H1 (cell line): ENCODE data around the gene VIPR2. TPM values are rescaled to one million over a fixed set of nuclear protein-coding genes. Genes with fewer than 3 reads are reported as not detected.

ENCODE experiments used
- CTCF ChIA-PET: fragments of 300-600 bp; sonication (Branson Sonifier 250); formaldehyde crosslinking; loops from one replicate; lab custom pipeline; 2021; ENCODE audit not compliant: partially characterized antibody; lab: Charles Lee
- POLR2A ChIA-PET: fragments of 300-600 bp; sonication (Branson Sonifier 250); formaldehyde crosslinking; loops from one replicate; lab custom pipeline; 2021; ENCODE audit warnings: inconsistent platforms; ENCODE audit not compliant: partially characterized antibody; lab: Charles Lee
- DNase-seq, 2 experiments: peaks; one replicate each; pipeline versions ENCODE4 v3.0.0 to v3.0.0-alpha.2; 2010 to 2022; ENCODE audit warnings: low spot score in 2 of 2, low read depth in 1 of 2, mixed read lengths in 1 of 2
- FAIRE-seq: peaks from 2 replicates; lab custom pipeline; 2011; peaks lifted over from hg19 to GRCh38; lab: Jason Lieb, UNC
- H2AFZ ChIP-seq: 2 replicates; pipeline ENCODE4 v1.8.1; 2012; ENCODE audit warnings: low read length, inconsistent platforms
- H2AK5ac ChIP-seq: 2 replicates; pipeline ENCODE4 v1.6.1; 2013; ENCODE audit warnings: low read depth, low read length
- H2BK120ac ChIP-seq: replicated peaks from 2 replicates; pipeline ENCODE3; 2013; ENCODE audit warnings: low read depth, low read length, inconsistent platforms
- H2BK12ac ChIP-seq: 2 replicates; pipeline ENCODE4 v1.6.1; 2013; ENCODE audit warnings: low read depth, low read length
- H2BK15ac ChIP-seq: 2 replicates; pipeline ENCODE4 v1.6.1; 2013; ENCODE audit warnings: low read length
- H2BK20ac ChIP-seq: 2 replicates; pipeline ENCODE4 v1.6.1; 2013; ENCODE audit warnings: low read length
- H2BK5ac ChIP-seq: 2 replicates; pipeline ENCODE4 v1.6.1; 2013; ENCODE audit warnings: low read depth, low read length
- H3K14ac ChIP-seq: 2 replicates; pipeline ENCODE4 v1.6.1; 2013; ENCODE audit warnings: inconsistent platforms; ENCODE audit not compliant: insufficient read length
- H3K18ac ChIP-seq: 2 replicates; pipeline ENCODE4 v1.6.1; 2013; ENCODE audit warnings: low read length; ENCODE audit errors: extremely low read depth
- H3K23ac ChIP-seq: 2 replicates; pipeline ENCODE4 v1.6.1; 2013; ENCODE audit warnings: inconsistent platforms; ENCODE audit not compliant: insufficient read length
- H3K23me2 ChIP-seq: 2 replicates; pipeline ENCODE4 v1.6.1; 2013; ENCODE audit warnings: low read depth, low read length
- H3K27ac ChIP-seq: 2 replicates; pipeline ENCODE4 v1.6.1; 2011; ENCODE audit warnings: low read depth, low read length, inconsistent platforms
- H3K27me3 ChIP-seq, 4 experiments: replicated peaks in 1 of 4; 1 replicate in 1 of 4; 2 replicates in 3 of 4; pipeline versions ENCODE4 v1.6.1 to v1.8.1; 2011 to 2013; ENCODE audit warnings: low read length in 3 of 4, mild to moderate bottlenecking in 3 of 4, inconsistent platforms in 2 of 4, mixed read lengths in 2 of 4, moderate library complexity in 1 of 4; ENCODE audit not compliant: control insufficient read depth in 3 of 4, insufficient read depth in 3 of 4; ENCODE audit errors: extremely low read depth in 1 of 4
- H3K36me3 ChIP-seq, 4 experiments: 2 replicates each; pipeline versions ENCODE4 v1.6.1 to v1.8.1; 2011 to 2013; ENCODE audit warnings: mild to moderate bottlenecking in 4 of 4, low read length in 3 of 4, moderate library complexity in 2 of 4, control low read depth in 1 of 4, inconsistent platforms in 1 of 4; ENCODE audit not compliant: insufficient read depth in 4 of 4, control insufficient read depth in 2 of 4
- H3K4ac ChIP-seq: replicated peaks from 2 replicates; pipeline ENCODE3; 2013; ENCODE audit warnings: low read length, low read depth, mixed read lengths, inconsistent platforms; ENCODE audit not compliant: insufficient read length
- H3K4me1 ChIP-seq, 4 experiments: replicated peaks in 1 of 4; 1 replicate in 1 of 4; 2 replicates in 3 of 4; pipeline versions ENCODE4 v1.6.1 to v1.8.1; 2011 to 2013; ENCODE audit warnings: low read length in 3 of 4, inconsistent platforms in 2 of 4, mixed read lengths in 1 of 4; ENCODE audit not compliant: insufficient read depth in 4 of 4, control insufficient read depth in 3 of 4
- H3K4me2 ChIP-seq, 2 experiments: 2 replicates each; pipeline versions ENCODE4 v1.6.1 to v1.8.1; 2011 to 2013; ENCODE audit warnings: low read depth in 2 of 2, low read length in 2 of 2, control low read depth in 1 of 2, inconsistent platforms in 1 of 2, mild to moderate bottlenecking in 1 of 2; ENCODE audit not compliant: insufficient read depth in 1 of 2
- H3K4me3 ChIP-seq, 4 experiments: fragments of 200-600, 300-600 bp in 1 of 4; sonication (generic), shearing (Covaris generic), sonication (Bioruptor Twin) in 1 of 4; 2 replicates each; pipeline versions ENCODE4 v1.5.1 to v1.8.1; 2011 to 2016; ENCODE audit warnings: low read length in 4 of 4, low read depth in 3 of 4, control low read depth in 2 of 4, inconsistent platforms in 2 of 4, mild to moderate bottlenecking in 2 of 4, mixed read lengths in 1 of 4, moderate library complexity in 1 of 4; ENCODE audit not compliant: insufficient read depth in 2 of 4; ENCODE audit errors: extremely low read depth in 1 of 4
- H3K56ac ChIP-seq: replicated peaks from 2 replicates; pipeline ENCODE3; 2013; ENCODE audit warnings: low read depth, mild to moderate bottlenecking, mixed read lengths, low read length, inconsistent platforms; ENCODE audit not compliant: insufficient read length
- H3K79me1 ChIP-seq: 2 replicates; pipeline ENCODE4 v1.6.1; 2013; ENCODE audit warnings: low read depth, low read length, control low read depth
- H3K79me2 ChIP-seq, 2 experiments: 2 replicates each; pipeline versions ENCODE4 v1.6.1 to v1.8.1; 2012 to 2013; ENCODE audit warnings: low read length in 2 of 2, mild to moderate bottlenecking in 2 of 2, inconsistent platforms in 1 of 2; ENCODE audit not compliant: insufficient read depth in 2 of 2, control insufficient read depth in 1 of 2
- H3K9ac ChIP-seq, 4 experiments: replicated peaks in 1 of 4; 1 replicate in 1 of 4; 2 replicates in 3 of 4; pipeline versions ENCODE4 v1.6.1 to v1.8.1; 2011 to 2013; ENCODE audit warnings: low read depth in 3 of 4, low read length in 3 of 4, control low read depth in 2 of 4, mild to moderate bottlenecking in 2 of 4, moderate library complexity in 2 of 4, inconsistent platforms in 1 of 4; ENCODE audit errors: extremely low read depth in 1 of 4
- H3K9me3 ChIP-seq, 2 experiments: 2 replicates each; pipeline versions ENCODE4 v1.6.1 to v1.8.1; 2012 to 2013; ENCODE audit warnings: mild to moderate bottlenecking in 2 of 2, moderate library complexity in 2 of 2, control low read depth in 1 of 2, inconsistent platforms in 1 of 2, low read depth in 1 of 2, low read length in 1 of 2, mixed read lengths in 1 of 2; ENCODE audit not compliant: insufficient read depth in 2 of 2
- H4K20me1 ChIP-seq, 2 experiments: replicated peaks in 1 of 2; 2 replicates each; pipeline versions ENCODE3 to v1.8.1; 2011 to 2013; ENCODE audit warnings: inconsistent platforms in 2 of 2, low read length in 2 of 2, mild to moderate bottlenecking in 1 of 2; ENCODE audit not compliant: insufficient read depth in 2 of 2, control insufficient read depth in 1 of 2
- H4K5ac ChIP-seq: 2 replicates; pipeline ENCODE4 v1.6.1; 2013; ENCODE audit warnings: low read length, low read depth, mixed read lengths, inconsistent platforms; ENCODE audit not compliant: insufficient read length
- H4K8ac ChIP-seq: 2 replicates; pipeline ENCODE4 v1.8.0; 2013; ENCODE audit warnings: mild to moderate bottlenecking, moderate library complexity, low read length, inconsistent platforms; ENCODE audit not compliant: insufficient read depth; ENCODE audit errors: extremely low read depth
- H4K91ac ChIP-seq: replicated peaks from 2 replicates; pipeline ENCODE3; 2013; ENCODE audit warnings: low read length, mixed read lengths, inconsistent platforms; ENCODE audit not compliant: insufficient read length
- CHD2 ChIP-seq: IDR thresholded peaks from 2 replicates; pipeline ENCODE4 v1.6.1; 2012; ENCODE audit warnings: low read length, improper control_type of control experiment
- GTF2F1 ChIP-seq: IDR thresholded peaks from 2 replicates; pipeline ENCODE4 v1.6.1; 2012; ENCODE audit warnings: low read depth, low read length, improper control_type of control experiment, borderline replicate concordance
- HDAC6 ChIP-seq: IDR thresholded peaks from one replicate; pipeline ENCODE4 v1.7.1; 2012; ENCODE audit warnings: low read depth, mild to moderate bottlenecking, inconsistent platforms, low read length, moderate library complexity
- KDM1A ChIP-seq: fragments of 200-600, 300-600 bp; sonication (generic); IDR thresholded peaks from 2 replicates; pipeline ENCODE4 v1.7.1; 2016; ENCODE audit warnings: mild to moderate bottlenecking, low read length, borderline replicate concordance
- NRF1 ChIP-seq: IDR thresholded peaks from 2 replicates; pipeline ENCODE4 v1.6.1; 2011; ENCODE audit warnings: mild to moderate bottlenecking, low read depth, low read length, improper control_type of control experiment
- SP1 ChIP-seq: IDR thresholded peaks from 2 replicates; pipeline ENCODE4 v1.6.1; 2011; ENCODE audit warnings: low read depth, low read length
- WGBS, 2 experiments: shearing (Covaris generic) in 1 of 2; methylation state at CpG; one replicate each; pipeline versions ENCODE4 v1.1.6 to v1.1.7; 2013 to 2015; ENCODE audit warnings: low lambda C conversion rate in 2 of 2, mixed read lengths in 2 of 2, inconsistent platforms in 1 of 2, low coverage in 1 of 2, missing lambda C conversion rate in 1 of 2; ENCODE audit not compliant: insufficient replicate concordance in 2 of 2, insufficient coverage in 1 of 2, insufficient read length in 1 of 2; ENCODE audit errors: extremely low coverage in 1 of 2, missing lambda C conversion rate in 1 of 2; 5-methylcytosine and 5-hydroxymethylcytosine counted together
- polyA plus RNA-seq, 7 experiments: library from polyadenylated mRNA; depleted of rRNA in 3 of 7; stranded (reverse) in 5 of 7; unstranded in 2 of 7; fragments of >200 nt in 5 of 7; fragments of 200-250 nt in 2 of 7; gene quantifications; 1 replicate in 5 of 7; 2 replicates in 1 of 7; 4 replicates in 1 of 7; pipeline versions ENCODE4 v1.2.1 to v1.2.3, GENCODE V29; 2011 to 2013; ENCODE audit warnings: missing spikeins in 2 of 7, mixed read lengths in 2 of 7
- total RNA-seq: library from RNA; stranded (reverse); fragmentation: NEBNext Ultra II Directional; extraction: Animal tissue kit (Norgen Biotek cat#: 25700); gene quantifications from 2 replicates; pipeline ENCODE4 v1.2.1, GENCODE V29; 2021

VIPR2 gene
- total and polyA plus RNA-seq, 2 of the 8 experiments (the other 6 are each of a cell fraction or from before 2014, with no cell fraction given): 2.4 to 6.3 TPM

- H2AK5ac ChIP-seq: no peak overlapping the region
- no peak overlapping the region for H3K18ac ChIP-seq
- no peak for DNase-seq
- no peak overlapping the region for H3K56ac ChIP-seq
- no peak overlapping the region for H3K9ac ChIP-seq
- no peak overlapping the region for H2BK12ac ChIP-seq
- no peaks in the 10 kb centered on the region for H3K79me2 ChIP-seq
- no peak overlapping the region for H2BK5ac ChIP-seq
- no peak overlapping the region for H3K27ac ChIP-seq
- H3K14ac ChIP-seq: no peak overlapping the region
- no peak overlapping the region for H4K8ac ChIP-seq
- no peak overlapping the region for H3K4me3 ChIP-seq
- H2BK120ac ChIP-seq: no peak overlapping the region
- no peak overlapping the region for H3K23ac ChIP-seq
- H3K27me3 ChIP-seq: no peaks in the 10 kb centered on the region
- POLR2A ChIA-PET: no interaction called here
- peaks cover 0 to 2% (median under 1%) of the 10 kb centered on the region in 4 experiments; a peak in 1 of 7 replicates for H3K4me1 ChIP-seq
- no peak for FAIRE-seq
- no peaks in the 10 kb centered on the region for H3K23me2 ChIP-seq
- no peak overlapping the region for H2AFZ ChIP-seq
- 88% methylated on average over 8 of the region's 9 CpGs; no CpG with 5 or more reads in 1 of the 2 experiments for WGBS, 2 experiments
- no peaks in the 10 kb centered on the region for H4K20me1 ChIP-seq
- H3K9me3 ChIP-seq: no peaks in the 10 kb centered on the region; a peak in 1 of 4 replicates
- TF ChIP-seq SP1 (no peak), CHD2 (no peak), HDAC6 (no peak), KDM1A (no peak), GTF2F1 (no peak), NRF1 (no peak)
- no peak overlapping the region for H4K5ac ChIP-seq
- no peak overlapping the region for H3K4ac ChIP-seq
- no peak overlapping the region for H2BK20ac ChIP-seq
- H3K4me2 ChIP-seq: no peak overlapping the region
- CTCF ChIA-PET: no interaction called here
- no peaks in the 10 kb centered on the region for H3K36me3 ChIP-seq
- H3K79me1 ChIP-seq: no peaks in the 10 kb centered on the region
- no peak overlapping the region for H4K91ac ChIP-seq
- H2BK15ac ChIP-seq: no peak overlapping the region
Measured at GRCh38 chr7:159153511-159153910, 8.8 kb upstream of the VIPR2 start.
